Measurements from ENCODE around the gene KLHL11.

KLHL11 gene

DNA sequence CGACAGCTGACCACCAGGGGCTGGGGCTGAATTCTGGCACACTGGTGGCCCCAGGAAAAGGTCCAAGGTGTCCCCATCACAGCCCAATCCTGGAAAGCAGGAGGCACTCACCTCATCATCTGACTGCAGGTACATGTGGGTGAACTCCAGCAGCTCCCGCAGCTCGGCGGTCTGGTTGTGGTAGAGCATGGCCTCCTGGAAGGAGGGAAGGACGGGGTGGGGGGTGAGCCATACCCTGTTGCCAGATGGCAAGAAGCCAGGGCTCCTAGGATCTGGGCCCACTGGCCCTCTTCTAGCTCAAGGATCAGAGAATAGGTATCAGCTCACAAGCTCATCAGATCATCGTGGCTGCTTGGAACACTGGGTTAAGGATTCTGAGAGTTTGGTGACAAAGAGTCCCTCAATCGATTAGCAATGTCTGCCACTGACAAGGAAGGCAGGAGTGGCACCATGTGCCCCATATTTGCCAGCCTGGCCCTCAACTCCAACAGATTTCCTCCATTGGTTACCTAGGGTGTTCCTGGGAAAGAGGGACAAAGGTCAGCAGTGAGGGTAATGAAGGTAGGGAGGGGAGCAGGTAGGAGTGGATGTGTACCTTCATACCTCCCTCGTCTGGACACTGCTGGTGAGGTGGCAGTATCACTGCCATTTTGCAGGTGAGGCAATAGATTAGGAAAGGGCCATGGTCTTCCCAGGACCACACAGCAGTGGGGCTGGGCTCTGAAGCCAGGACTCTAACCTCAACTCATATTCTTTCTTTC lies 58.4 kb downstream of the KLHL11 start:
- FAIRE-seq: no peak
